PC-9 (cell line): ENCODE results near the gene PSMD3.

ENCODE experiments used
- CTCF ChIP-seq: fragments of 200-600 bp; sonication (generic); conservative IDR thresholded peaks from 2 replicates; pipeline ENCODE4 v1.6.1; 2017; ENCODE audit warnings: mixed run types, antibody characterized with exemption, mild to moderate bottlenecking, moderate library complexity
- EZH2 ChIP-seq: fragments of 200-600 bp; sonication (generic); IDR thresholded peaks from 2 replicates; pipeline ENCODE4 v1.8.0; 2017; ENCODE audit warnings: antibody characterized with exemption, low read depth

- TF ChIP-seq CTCF (no peak), EZH2 (no peak)
Measured at GRCh38 chr17:39988206-39988810, 7.7 kb downstream of the PSMD3 start.
